SK-N-SH (cell line): ENCODE results near the gene SFTPB.

ENCODE experiments used
- CTCF ChIP-seq: fragments of 200-600 bp; sonication (generic); IDR thresholded peaks from 2 replicates; pipeline ENCODE4 v1.6.1; 2017; ENCODE audit warnings: antibody characterized with exemption, mild to moderate bottlenecking, moderate library complexity
- JUND ChIP-seq: IDR thresholded peaks from 2 replicates; pipeline ENCODE4 v1.4.0; 2012
- MAX ChIP-seq: IDR thresholded peaks from 2 replicates; pipeline ENCODE4 v1.4.0; 2012; ENCODE audit warnings: low read depth
- NFIC ChIP-seq: IDR thresholded peaks from 2 replicates; pipeline ENCODE4 v1.4.0; 2012; ENCODE audit warnings: borderline replicate concordance
- POLR2AphosphoS5 ChIP-seq: IDR thresholded peaks from 2 replicates; pipeline ENCODE4 v1.6.1; 2012; ENCODE audit warnings: low read depth, low read length
- REST ChIP-seq: IDR thresholded peaks from 2 replicates; pipeline ENCODE4 v1.6.1; 2012; ENCODE audit warnings: mild to moderate bottlenecking, low read depth, low read length, moderate library complexity
- RFX5 ChIP-seq: IDR thresholded peaks from 2 replicates; pipeline ENCODE4 v1.6.1; 2012; ENCODE audit warnings: mild to moderate bottlenecking, improper control_type of control experiment, low read length
- TCF12 ChIP-seq: IDR thresholded peaks from 2 replicates; pipeline ENCODE4 v1.4.0; 2012
- TEAD4 ChIP-seq: IDR thresholded peaks from 2 replicates; pipeline ENCODE4 v1.4.0; 2012; ENCODE audit warnings: mild to moderate bottlenecking, borderline replicate concordance; ENCODE audit not compliant: insufficient read depth

GRCh38 chr2:85613717-85614515 lies 54.1 kb downstream of the SFTPB start:
- TF ChIP-seq RFX5 (no peak), POLR2AphosphoS5 (no peak), JUND (no peak), CTCF (no peak), REST (no peak), MAX (no peak), TCF12 (no peak), TEAD4 (no peak), NFIC (no peak)
